ENCODE results near the gene KRT40.

DNA sequence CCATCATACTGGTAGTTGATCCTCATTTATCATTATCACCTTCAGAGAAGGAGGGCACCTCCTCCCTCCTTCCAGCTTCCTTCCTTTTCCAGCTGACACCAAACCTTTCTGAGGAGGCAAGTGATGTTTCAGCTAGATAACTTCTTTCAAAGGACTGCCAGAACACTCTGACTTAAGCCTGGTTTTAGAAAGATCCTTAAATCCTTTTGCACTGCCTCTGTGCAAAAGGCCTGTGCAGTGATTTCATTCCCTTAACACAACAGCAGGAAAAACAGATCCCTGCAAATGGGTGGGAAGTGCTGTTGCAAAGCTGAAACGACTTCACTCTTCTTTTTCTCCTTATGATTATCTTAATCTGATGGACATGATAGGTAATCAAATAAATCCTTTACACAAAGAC lies 39.6 kb downstream of the KRT40 start:
- TF ChIP-seq POLR2A (IDR thresholded peaks at IDR 0.05) = no peak
- TF ChIP-seq, protein P1, sequence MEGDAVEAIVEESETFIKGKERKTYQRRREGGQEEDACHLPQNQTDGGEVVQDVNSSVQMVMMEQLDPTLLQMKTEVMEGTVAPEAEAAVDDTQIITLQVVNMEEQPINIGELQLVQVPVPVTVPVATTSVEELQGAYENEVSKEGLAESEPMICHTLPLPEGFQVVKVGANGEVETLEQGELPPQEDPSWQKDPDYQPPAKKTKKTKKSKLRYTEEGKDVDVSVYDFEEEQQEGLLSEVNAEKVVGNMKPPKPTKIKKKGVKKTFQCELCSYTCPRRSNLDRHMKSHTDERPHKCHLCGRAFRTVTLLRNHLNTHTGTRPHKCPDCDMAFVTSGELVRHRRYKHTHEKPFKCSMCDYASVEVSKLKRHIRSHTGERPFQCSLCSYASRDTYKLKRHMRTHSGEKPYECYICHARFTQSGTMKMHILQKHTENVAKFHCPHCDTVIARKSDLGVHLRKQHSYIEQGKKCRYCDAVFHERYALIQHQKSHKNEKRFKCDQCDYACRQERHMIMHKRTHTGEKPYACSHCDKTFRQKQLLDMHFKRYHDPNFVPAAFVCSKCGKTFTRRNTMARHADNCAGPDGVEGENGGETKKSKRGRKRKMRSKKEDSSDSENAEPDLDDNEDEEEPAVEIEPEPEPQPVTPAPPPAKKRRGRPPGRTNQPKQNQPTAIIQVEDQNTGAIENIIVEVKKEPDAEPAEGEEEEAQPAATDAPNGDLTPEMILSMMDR (IDR thresholded peaks at IDR 0.05) = no peak
